SKM-1 treated with dmso at 0.1 percent for 144 hours (cell line): Measurements from ENCODE around the gene ABCC4.

Source experiments
- DNase-seq: peaks from one replicate; lab custom pipeline; 2025; ENCODE audit not compliant: unreplicated experiment; lab: John Stamatoyannopoulos, UW

ABCC4 gene

GRCh38 chr13:95058680-95059079, 242.6 kb downstream of the ABCC4 start:
- DNase-seq, result no peak

- no peak for DNase-seq
Measured at GRCh38 chr13:95056266-95056665, 245.0 kb downstream of the ABCC4 start.

GRCh38 chr13:95050800-95051615, 250.2 kb downstream of the ABCC4 start:
- no peak for DNase-seq

GRCh38 chr13:95049772-95050171, 251.5 kb downstream of the ABCC4 start:
- no peak for DNase-seq

- DNase-seq, result no peak
Measured at GRCh38 chr13:95044452-95045205, 256.6 kb downstream of the ABCC4 start.

GRCh38 chr13:95039415-95039814, 261.8 kb downstream of the ABCC4 start:
- DNase-seq, result no peak

- no peak for DNase-seq
Measured at GRCh38 chr13:95038949-95039348, 262.3 kb downstream of the ABCC4 start.

- DNase-seq, result no peak
Measured at GRCh38 chr13:95035311-95036109, 265.7 kb downstream of the ABCC4 start.

GRCh38 chr13:95033890-95034289, 267.4 kb downstream of the ABCC4 start:
- DNase-seq, result no peak

GRCh38 chr13:95032121-95032520, 269.1 kb downstream of the ABCC4 start:
- no peak for DNase-seq

- no peak for DNase-seq
Measured at GRCh38 chr13:95030821-95031343, 270.4 kb downstream of the ABCC4 start.

- DNase-seq, result no peak
Measured at GRCh38 chr13:95027638-95028037, 273.6 kb downstream of the ABCC4 start.

- DNase-seq, result no peak
Measured at GRCh38 chr13:95025116-95025515, 276.1 kb downstream of the ABCC4 start.

- DNase-seq, result no peak
Measured at GRCh38 chr13:95023405-95023804, 277.8 kb downstream of the ABCC4 start.

GRCh38 chr13:95020298-95020987, 280.8 kb downstream of the ABCC4 start:
- DNase-seq, result no peak

- no peak for DNase-seq
Measured at GRCh38 chr13:95019886-95020285, 281.4 kb downstream of the ABCC4 start.

GRCh38 chr13:95007322-95007721, 293.9 kb downstream of the ABCC4 start:
- DNase-seq, result no peak

- no peak for DNase-seq
Measured at GRCh38 chr13:95005300-95005699, 296.0 kb downstream of the ABCC4 start.

- no peak for DNase-seq
Measured at GRCh38 chr13:95003019-95003813, 298.0 kb downstream of the ABCC4 start.

GRCh38 chr13:95002126-95002525, 299.1 kb downstream of the ABCC4 start:
- no peak for DNase-seq
